Fibroblast of pulmonary artery (primary cell): Measurements from ENCODE around the gene TOE1.
A peak's percentile ranks its signal among the peaks of the same experiment; 100 is the strongest.
"Not testable (repeated sequence)": the region's sequence is repeated elsewhere in the genome, so short reads cannot be mapped to it uniquely, and the experiment has no call there.

Experiments
- DNase-seq: peaks from one replicate; pipeline ENCODE4 v3.0.0-alpha.2; 2010; ENCODE audit warnings: low read depth
- H3K4me3 ChIP-seq: replicated peaks from 2 replicates; pipeline ENCODE4 v1.5.1; 2011; ENCODE audit warnings: low read depth, mild to moderate bottlenecking, control low read depth, low read length, moderate library complexity
- TF ChIP-seq, protein P1 (sequence below): IDR thresholded peaks from 2 replicates; pipeline ENCODE4 v1.5.1; 2011; ENCODE audit warnings: mild to moderate bottlenecking, control low read depth, low read length, inconsistent platforms; ENCODE audit errors: missing control alignments

The TOE1 gene

DNA sequence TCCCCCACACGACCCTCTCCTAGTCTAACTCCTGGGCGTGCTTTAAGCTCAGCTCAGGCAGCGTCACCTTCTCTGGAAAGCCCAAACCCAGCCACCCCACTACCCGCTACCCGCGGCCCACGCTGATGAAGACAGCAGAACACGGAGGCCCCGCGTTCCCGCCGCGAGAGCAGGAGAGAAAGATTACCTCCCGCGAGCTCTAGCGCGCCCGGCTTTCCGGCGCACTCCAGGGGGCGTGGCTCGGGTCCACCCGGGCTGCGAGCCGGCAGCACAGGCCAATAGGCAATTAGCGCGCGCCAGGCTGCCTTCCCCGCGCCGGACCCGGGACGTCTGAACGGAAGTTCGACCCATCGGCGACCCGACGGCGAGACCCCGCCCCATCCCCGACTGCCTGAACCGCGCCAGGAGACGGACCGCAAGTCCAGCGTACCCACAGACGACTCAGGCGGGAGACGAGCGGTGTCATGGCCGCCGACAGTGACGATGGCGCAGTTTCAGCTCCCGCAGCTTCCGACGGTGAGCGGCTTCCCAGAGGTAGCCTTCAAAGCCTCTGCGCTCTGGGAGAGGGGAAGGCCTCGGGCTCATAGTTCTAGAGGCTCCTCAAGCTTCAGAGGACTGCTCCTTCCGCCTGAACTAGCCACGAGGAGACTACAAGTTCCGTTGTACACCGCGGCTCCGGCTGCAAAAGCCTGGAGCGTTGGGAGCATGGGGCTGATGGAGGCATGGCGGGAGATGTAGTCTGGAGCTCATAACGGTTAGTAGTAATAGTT, at the start of gene TOE1, which contains the start of gene MUTYH:
Gene TOE1, plus strand, starts transcription at position 382 of the 770 bp plus-strand sequence. Its CDS starts 83 bp downstream, at position 465.
Gene MUTYH, minus strand, starts transcription at position 652 of the 770 bp plus-strand sequence. CDS start 5,935 bp downstream, outside the sequence.
- peak; percentile 91 for DNase-seq
- TF ChIP-seq, protein P1, sequence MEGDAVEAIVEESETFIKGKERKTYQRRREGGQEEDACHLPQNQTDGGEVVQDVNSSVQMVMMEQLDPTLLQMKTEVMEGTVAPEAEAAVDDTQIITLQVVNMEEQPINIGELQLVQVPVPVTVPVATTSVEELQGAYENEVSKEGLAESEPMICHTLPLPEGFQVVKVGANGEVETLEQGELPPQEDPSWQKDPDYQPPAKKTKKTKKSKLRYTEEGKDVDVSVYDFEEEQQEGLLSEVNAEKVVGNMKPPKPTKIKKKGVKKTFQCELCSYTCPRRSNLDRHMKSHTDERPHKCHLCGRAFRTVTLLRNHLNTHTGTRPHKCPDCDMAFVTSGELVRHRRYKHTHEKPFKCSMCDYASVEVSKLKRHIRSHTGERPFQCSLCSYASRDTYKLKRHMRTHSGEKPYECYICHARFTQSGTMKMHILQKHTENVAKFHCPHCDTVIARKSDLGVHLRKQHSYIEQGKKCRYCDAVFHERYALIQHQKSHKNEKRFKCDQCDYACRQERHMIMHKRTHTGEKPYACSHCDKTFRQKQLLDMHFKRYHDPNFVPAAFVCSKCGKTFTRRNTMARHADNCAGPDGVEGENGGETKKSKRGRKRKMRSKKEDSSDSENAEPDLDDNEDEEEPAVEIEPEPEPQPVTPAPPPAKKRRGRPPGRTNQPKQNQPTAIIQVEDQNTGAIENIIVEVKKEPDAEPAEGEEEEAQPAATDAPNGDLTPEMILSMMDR, result no peak
- peak within 1 kb of the TSS; percentile 68 for H3K4me3 ChIP-seq

DNA sequence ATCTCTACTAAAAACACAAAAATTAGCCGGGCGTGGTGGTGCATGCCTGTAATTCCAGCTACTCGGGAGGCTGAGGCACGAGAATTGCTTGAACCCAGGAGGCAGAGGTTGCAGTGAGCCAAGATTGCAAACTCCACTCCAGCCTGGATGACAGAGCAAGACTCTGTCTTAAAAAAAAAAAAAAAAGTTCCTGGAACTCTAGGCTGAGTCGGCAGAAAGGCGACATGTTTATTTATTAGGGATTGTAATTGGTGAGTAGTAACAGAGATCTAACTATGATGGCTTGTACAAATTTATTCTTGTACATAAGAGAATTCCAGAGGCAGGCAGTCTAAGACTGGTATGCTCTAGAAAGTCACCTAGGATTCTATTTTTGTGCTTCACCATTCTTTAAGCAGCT, 49.0 kb upstream of the TOE1 start:
- not testable (repeated sequence) for DNase-seq, H3K4me3 ChIP-seq

DNA sequence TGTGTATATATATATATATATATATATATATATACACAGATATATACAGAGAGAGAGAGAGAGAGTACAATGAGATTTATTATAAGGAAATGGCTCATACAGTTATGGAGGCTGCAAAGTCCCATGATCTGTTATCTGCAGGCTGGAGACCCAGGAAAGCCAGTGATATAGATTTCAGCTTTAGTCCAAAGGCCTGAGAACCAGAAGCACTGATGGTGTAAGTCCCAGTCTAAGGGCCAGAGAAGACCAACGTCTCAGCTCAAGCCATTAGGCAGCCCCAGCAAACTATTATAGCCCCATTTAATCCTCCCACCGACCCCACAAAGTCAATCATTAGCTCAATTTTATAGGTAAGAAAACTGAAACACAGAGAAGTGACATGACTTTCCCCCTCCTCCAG, 48.3 kb upstream of the TOE1 start:
- H3K4me3 ChIP-seq, result no peak overlapping the region
- TF ChIP-seq, protein P1, result no peak
- no peak for DNase-seq

DNA sequence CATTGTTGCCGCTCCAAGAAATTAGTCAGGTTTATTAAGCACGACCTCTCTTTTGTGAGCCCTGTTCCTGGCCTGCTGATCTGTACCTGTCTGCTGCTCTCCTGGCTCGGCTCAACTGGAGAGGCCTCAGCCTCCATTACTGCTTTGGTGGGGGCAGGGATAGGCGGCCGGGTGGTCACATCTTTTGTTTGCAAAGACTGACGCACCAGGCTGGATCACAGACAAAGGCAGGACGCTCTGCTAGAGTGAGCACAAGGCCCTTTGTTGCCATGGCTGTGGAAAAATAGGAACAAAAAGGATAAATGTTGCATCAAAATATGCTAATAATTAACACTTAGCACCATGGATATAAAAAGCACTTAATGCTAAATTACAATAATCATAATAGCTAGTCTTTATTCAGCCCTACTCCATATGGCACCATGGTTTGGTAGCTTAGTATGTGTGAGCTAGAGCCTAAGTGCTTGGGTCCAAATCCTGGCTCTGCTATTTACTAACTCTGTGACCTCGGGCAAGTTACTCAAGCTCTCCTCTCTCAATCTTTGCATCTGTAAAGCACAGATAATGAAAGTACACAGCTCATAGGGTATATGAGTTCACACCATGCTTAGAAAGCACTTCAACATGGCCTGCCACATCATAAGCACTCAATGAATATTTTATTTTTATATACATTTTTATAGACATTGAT, 42.2 kb upstream of the TOE1 start:
- DNase-seq, result no peak
- H3K4me3 ChIP-seq, result no peak overlapping the region
- TF ChIP-seq, protein P1, result no peak

DNA sequence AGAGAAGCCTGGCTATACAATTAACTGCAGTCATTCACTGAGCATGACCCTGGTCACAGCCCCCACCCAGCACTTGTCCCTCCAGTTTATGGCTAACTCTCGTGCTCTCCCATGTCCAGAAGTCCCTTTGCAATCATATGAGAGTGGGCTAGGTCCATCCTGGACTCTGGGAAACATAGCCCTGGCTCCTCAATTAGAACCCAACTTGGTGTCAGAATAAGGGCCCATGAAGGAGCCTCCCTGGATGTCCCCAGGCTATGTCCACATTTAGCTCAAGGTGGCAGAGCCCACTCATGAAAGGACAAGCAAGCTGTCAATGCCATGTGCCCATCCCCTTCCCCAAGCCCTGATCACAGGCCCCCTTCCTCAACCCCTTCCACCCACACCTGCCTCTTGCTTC, 40.7 kb upstream of the TOE1 start:
- TF ChIP-seq, protein P1, result no peak

DNA sequence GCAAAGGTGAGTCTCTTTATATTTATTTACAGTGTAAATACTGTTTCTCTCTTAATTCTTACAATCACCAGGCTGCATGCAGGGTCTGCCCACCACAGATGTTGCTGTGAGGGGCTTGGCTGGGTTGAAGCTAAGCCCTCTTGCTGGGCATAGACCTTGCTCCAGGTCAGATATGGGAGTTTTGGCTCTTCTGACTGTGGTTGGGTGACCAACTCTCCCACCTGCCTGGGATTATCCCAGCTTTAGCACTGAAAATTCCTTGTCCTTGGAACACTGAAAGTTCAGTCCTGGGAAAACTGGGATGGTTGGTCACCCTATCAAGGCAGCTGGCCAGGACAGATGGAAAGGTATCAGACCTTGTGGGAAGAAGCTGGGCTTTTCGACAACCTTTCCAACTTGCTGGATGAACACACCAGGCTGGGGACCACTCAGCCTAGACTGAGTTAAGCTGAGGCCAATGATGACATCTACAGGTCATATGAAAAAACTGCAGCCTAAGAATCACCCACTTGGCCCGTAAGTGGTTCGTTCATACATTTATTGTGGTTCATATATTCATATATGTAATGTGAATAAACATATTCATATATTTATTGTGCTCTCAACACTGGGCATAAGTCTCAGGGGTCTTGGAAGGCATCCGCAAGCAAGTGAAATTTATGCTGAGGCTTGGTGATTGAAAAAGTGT, 39.8 kb upstream of the TOE1 start:
- TF ChIP-seq, protein P1, result peak; percentile 85
- peak; percentile 91 for DNase-seq

More for the DNA sequence above, 40.7 kb upstream of the TOE1 start:
- no peak overlapping the region for H3K4me3 ChIP-seq
- DNase-seq, result no peak

DNA sequence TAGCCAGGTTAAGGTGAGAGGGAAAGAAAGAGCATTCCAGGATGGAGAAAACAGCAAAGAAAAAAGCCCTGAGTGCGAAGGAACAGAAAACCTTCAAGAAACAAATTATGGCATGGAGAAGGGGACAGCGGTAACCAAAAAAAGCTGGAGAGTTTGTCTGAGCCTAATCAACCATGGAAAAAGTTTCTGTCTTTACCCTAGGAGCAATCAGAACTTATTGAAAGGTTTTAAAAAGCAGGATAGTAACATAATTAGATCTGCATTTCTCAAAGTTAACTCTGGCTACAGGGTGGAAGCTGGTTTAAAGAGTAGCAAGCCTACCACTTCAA, 39.3 kb upstream of the TOE1 start:
- H3K4me3 ChIP-seq, result no peak overlapping the region
- no peak for DNase-seq
- TF ChIP-seq, protein P1, result no peak

More for the DNA sequence above, 39.8 kb upstream of the TOE1 start:
- H3K4me3 ChIP-seq, result no peak overlapping the region
